Epithelial cell of umbilical artery (primary cell): ENCODE data around the gene MSRB1. TPM values are rescaled to one million over a fixed set of nuclear protein-coding genes. Genes with fewer than 3 reads are reported as not detected.

Experiments used
- total RNA-seq: library from RNA; depleted of rRNA; stranded (reverse); fragments of >200 nt; gene quantifications from 2 replicates; pipeline ENCODE4 v1.2.3, GENCODE V29; 2014

Gene MSRB1
- total RNA-seq: 6.5 and 8.1 TPM in 2 replicates

GRCh38 chr16:1942810-1943726, at the start of gene MSRB1:
MSRB1 (minus strand) TSS chr16:1943199; CDS start chr16:1943156, 43 bp downstream.

DNA sequence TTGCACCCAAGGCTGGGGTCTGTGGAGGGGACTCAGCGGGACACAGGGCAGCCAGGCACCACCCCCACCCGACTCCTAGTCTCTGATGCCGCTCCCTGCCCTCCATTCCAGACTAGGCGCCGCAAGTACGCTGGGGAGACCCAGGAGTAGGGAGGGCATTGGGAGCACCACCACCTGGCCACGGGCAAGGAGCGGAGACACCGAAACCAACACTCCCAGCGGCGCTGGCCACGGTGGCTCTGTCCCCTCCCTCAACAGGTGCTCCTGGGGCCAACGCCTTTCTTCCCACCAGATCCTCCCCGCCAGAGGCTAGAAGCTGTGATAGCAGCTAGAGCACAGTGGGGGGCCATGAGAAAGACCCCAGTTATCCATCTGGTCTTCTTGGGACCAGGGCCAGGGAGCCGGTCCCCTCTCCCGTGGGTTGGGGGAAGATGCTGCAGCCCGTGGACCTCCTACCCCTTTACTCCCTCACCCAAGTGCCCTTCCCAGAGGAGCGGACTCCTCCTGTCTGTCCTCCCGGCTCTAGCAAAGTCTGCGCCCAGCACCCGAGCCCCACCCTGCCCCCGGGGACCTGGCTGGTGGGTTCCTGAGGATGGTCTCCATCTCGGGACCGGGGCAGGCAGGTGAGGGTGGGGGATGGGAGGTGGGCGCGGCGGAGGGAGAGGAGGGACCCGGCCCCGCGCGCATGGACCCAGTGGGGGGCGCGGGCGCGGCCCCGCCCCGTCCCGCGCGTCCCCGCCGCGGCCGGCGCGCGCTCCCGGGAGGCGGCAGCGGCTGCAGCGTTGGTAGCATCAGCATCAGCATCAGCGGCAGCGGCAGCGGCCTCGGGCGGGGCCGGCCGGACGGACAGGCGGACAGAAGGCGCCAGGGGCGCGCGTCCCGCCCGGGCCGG, 46.5 kb upstream of the MSRB1 start, which contains the start of gene SYNGR3:
SYNGR3 (plus strand) TSS at position 762 of the 892 bp plus-strand sequence. CDS start 133 bp downstream, outside the sequence.

DNA sequence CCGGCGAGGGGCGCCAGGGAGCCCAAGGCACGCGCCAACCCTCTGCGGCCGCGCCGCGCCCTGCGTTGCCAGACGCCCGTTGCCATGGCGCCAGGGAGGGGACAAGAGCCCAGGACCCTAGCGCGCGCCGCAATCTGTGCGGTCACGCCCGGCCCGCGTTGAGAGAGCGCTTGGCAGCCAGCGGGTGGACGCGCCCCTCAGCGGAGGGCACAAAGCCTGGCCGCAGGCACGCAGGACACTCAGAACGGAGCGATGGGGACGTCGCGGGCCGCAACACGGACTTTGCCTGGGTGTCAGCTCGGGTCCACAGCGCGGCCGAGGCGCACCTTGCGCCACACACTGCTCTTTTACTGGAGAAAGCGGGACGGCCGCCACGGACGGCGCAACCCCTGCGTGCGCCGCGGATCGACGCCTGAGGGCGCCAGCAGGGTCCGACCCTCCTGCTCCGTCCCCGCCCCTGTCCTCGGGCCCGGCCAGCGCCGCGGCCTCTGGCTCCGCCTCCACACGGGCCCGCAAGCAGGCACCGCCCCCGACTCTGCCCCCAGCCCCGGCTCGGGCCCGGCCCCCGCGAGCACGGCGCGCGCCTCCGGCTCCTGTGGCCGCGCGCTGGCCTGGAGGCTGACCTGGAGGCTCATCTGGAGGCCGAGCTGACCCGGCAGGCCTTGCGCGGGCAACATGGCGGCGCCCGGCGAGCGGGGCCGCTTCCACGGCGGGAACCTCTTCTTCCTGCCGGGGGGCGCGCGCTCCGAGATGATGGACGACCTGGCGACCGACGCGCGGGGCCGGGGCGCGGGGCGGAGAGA, 40.7 kb upstream of the MSRB1 start, which contains the start of gene GFER:
GFER (plus strand) TSS at position 650 of the 803 bp plus-strand sequence; CDS start at position 676, 26 bp downstream.

DNA sequence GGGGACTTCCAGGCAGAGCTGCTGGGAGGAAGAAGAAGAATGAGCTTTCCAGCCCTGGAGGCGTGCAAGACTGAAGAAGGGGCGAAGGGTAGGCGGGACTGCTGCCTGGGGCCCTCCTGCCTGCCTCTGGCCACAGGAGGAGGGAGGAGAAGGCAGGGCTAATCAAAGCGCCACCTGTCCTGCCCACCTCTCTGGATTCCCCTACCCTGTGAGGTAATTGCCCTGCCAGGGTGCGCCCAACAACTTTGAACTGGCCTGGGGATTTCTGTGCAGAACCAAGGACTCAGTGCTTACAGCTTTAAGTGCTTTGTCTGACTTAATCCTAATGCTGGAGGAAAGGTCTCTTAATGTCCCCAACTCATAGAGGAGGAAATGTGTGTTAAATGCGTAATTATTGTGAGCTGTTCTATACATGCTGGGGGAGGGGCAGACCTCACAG, 38.4 kb upstream of the MSRB1 start, which contains the start of gene NOXO1:
NOXO1 (minus strand) TSS at position 72 of the 439 bp plus-strand sequence. CDS start 290 bp downstream, outside the sequence.

DNA sequence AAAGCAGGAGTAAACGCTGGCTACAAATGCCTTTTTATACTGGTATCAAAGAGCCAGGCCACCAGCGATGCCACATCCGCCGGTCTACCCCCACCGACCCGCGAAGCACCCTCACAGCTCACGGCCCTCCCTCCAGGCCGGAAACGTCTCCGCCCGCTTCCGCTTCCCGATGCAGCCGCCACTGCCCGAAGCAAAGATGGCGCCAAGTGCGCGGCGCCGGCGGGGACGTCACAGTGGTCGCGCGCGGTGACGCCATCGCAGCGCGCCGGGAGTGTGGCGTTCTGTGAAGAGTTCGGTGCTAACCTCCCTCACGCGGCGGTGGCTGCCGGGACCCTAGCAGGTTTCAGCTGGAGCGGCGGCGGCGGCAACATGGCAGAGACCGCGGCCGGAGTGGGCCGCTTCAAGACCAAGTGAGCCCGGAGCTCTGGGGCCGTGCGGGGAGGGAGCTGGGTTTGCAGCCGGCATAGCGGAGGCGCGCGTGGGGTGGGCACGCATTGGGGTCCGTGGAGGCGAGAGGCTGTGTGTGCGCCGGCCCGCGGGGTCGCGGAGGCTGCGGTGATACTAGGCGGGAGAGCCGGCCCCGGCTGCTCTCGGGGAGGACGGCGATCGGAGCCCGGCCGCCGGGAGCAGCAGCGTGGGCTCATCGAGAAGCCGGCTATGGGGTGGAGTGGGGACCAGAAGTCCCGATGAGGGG, 28.9 kb upstream of the MSRB1 start, which contains the start of gene TBL3:
TBL3 (plus strand) TSS at position 258 of the 694 bp plus-strand sequence; CDS start at position 370, 112 bp downstream.

DNA sequence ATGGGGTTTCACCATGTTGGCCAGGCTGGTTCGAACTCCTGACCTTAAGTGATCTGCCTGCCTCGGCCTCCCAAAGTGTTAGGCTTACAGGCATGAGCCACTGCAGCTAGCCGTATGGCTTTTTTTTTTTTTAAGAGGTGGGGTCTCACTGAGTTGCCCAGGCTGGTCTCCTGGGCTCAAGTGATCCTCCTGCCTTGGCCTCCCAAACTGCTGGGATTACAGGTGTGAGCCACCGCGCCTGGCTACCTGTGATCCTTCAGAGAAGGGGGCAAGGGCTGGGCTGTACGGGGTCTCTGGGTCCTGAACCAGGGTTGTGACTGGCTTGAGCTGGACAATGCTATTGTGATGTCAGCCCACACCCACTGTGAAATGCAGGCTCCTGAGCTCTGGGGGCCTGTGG, 23.5 kb upstream of the MSRB1 start, which contains the start of gene RNF151:
RNF151 (plus strand) TSS at position 397 of the 400 bp plus-strand sequence. CDS start 26 bp downstream, outside the sequence.

GRCh38 chr16:1964506-1965395, 21.8 kb upstream of the MSRB1 start, which contains the start of gene RPS2:
RPS2 (minus strand) TSS chr16:1964826; CDS start chr16:1964625, 201 bp downstream.

GRCh38 chr16:1959269-1960039, 16.5 kb upstream of the MSRB1 start, which contains the start of gene NDUFB10:
NDUFB10 (plus strand) TSS chr16:1959538; CDS start chr16:1959625, 87 bp downstream.

GRCh38 chr16:1918351-1919326, 24.4 kb downstream of the MSRB1 start, which contains the start of gene HS3ST6:
HS3ST6 (minus strand) TSS chr16:1918415; CDS start chr16:1918323, 92 bp downstream.

Other genes with a start within 250 kb of the MSRB1 start
- gene MAPK8IP3, start 237.0 kb downstream of the MSRB1 start, total RNA-seq: 23.4 and 26.4 TPM in 2 replicates
- 80.9 and 93.5 TPM in 2 replicates for gene NME3, start 171.7 kb downstream of the MSRB1 start, total RNA-seq
- 5.5 and 8.2 TPM in 2 replicates for gene EME2, start 170.4 kb downstream of the MSRB1 start, total RNA-seq
- gene MRPS34, start 170.1 kb downstream of the MSRB1 start, total RNA-seq: 88.3 and 95.2 TPM in 2 replicates
- 40.6 and 43.5 TPM in 2 replicates for gene SPSB3, start 160.6 kb downstream of the MSRB1 start, total RNA-seq
- gene NUBP2, start 160.2 kb downstream of the MSRB1 start, total RNA-seq: 111 and 136 TPM in 2 replicates
- not detected in 2 replicates for gene IGFALS, start 149.5 kb downstream of the MSRB1 start, total RNA-seq
- 78.4 and 81.5 TPM in 2 replicates for gene HAGH, start 116.4 kb downstream of the MSRB1 start, total RNA-seq
- 126 and 137 TPM in 2 replicates for gene FAHD1, start 116.0 kb downstream of the MSRB1 start, total RNA-seq
- gene MEIOB, start 71.0 kb downstream of the MSRB1 start, total RNA-seq: under 0.01 and 0.30 TPM in 2 replicates
- gene HS3ST6, start 24.8 kb downstream of the MSRB1 start, total RNA-seq: not detected in 2 replicates
- not detected in 2 replicates for gene RPL3L, start 11.5 kb upstream of the MSRB1 start, total RNA-seq
- gene NDUFB10, start 16.3 kb upstream of the MSRB1 start, total RNA-seq: 143 and 149 TPM in 2 replicates
- 1,321 and 2,704 TPM in 2 replicates for gene RPS2, start 21.6 kb upstream of the MSRB1 start, total RNA-seq
- not detected in 2 replicates for gene RNF151, start 23.7 kb upstream of the MSRB1 start, total RNA-seq
- 56.5 and 105 TPM in 2 replicates for gene TBL3, start 28.9 kb upstream of the MSRB1 start, total RNA-seq
- not detected in 2 replicates for gene NOXO1, start 38.3 kb upstream of the MSRB1 start, total RNA-seq
- 18.7 and 20.1 TPM in 2 replicates for gene GFER, start 41.0 kb upstream of the MSRB1 start, total RNA-seq
- gene SYNGR3, start 46.8 kb upstream of the MSRB1 start, total RNA-seq: 4.3 and 4.9 TPM in 2 replicates
- 18.1 and 18.2 TPM in 2 replicates for gene ZNF598, start 66.6 kb upstream of the MSRB1 start, total RNA-seq
- gene NPW, start 76.6 kb upstream of the MSRB1 start, total RNA-seq: 2.0 TPM in 1 of 2 replicates, not detected in the other
- 21.8 and 46.0 TPM in 2 replicates for gene NHERF2, start 83.7 kb upstream of the MSRB1 start, total RNA-seq
- gene NTHL1, start 104.6 kb upstream of the MSRB1 start, total RNA-seq: 72.1 and 79.2 TPM in 2 replicates
- 32.8 and 36.2 TPM in 2 replicates for gene TSC2, start 104.8 kb upstream of the MSRB1 start, total RNA-seq
- gene PKD1, start 192.7 kb upstream of the MSRB1 start, total RNA-seq: 40.4 and 45.8 TPM in 2 replicates
- 1.6 and 1.8 TPM in 2 replicates for gene RAB26, start 205.4 kb upstream of the MSRB1 start, total RNA-seq
- 79.5 and 81.9 TPM in 2 replicates for gene TRAF7, start 212.6 kb upstream of the MSRB1 start, total RNA-seq